Stimulated activated CD4-positive, alpha-beta T cell treated with anti-CD3 and anti-CD28 coated beads, Interleukin-4, amount 100 ng/mL, for 48 hours (primary cell): ENCODE measurements around the gene TMEM207.

Experiments used
- DNase-seq, 2 donors: peaks; one replicate each; pipeline ENCODE4 v3.0.0-alpha.2; 2020; ENCODE audit warnings: low read depth in 2 of 2

The TMEM207 gene

DNA sequence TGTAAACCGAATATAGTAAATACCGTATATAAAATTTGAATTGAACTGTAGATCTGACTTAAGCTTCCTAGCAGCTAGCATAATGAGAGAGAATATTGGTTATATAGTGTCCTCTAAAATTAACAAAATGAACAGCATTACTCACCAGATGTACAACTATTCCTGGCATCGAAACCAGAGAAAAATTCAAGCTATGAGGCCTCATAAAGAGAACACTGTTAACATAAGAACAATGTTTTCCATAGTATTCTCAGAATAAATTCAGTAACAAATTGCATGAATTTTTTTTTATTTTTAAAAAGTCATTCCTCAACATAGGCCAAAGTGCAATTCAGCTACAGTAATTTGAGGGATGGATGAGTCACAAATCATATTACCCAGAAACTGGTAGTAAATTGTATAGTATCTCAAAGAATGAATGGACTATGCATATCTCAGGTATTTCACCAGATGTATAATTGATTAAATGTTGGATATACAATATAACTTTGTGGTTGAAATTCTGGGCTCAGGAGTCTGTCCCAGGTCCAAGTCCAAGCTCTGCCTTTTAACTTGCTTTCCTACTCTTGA is 5.0 kb downstream of the TMEM207 start:
- DNase-seq, result no peak

DNA sequence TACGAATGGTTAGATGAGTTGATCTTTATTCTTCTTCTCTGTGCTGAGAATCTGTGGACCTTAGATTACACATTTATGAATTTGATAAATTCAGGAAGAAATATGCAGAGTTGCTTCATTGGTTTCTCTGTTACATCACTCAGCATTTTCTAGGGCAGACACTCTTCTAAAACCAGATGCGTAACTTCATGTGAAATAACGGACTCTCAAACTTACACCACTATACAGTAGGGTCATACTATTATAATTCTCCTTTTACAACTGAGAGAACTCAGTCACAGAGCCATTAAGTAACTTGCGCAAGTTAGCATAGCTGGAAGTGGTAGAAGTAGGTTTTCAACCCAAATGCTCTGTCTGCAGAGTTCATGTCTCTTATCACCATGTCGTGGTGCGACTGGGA is 5.7 kb downstream of the TMEM207 start:
- DNase-seq, result no peak

DNA sequence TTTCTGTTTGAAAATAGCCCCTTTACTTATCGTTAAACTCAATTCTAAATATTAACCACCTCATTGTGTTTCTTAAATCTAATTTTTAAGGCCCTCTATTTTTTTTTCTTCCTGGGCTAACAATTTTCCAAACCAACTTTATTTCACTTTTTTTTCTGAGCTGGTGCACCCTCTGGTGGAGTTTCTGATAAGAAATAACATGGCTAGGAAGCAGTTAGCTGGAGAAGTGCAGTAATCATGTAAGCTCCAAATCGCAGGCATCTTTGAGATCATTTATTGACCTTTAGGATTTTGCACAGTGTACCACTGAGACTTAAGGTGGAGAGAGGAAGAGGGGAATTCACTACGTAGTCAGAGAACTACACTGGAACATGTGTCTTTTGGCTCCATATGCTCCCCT is 6.4 kb downstream of the TMEM207 start:
- DNase-seq, result no peak

DNA sequence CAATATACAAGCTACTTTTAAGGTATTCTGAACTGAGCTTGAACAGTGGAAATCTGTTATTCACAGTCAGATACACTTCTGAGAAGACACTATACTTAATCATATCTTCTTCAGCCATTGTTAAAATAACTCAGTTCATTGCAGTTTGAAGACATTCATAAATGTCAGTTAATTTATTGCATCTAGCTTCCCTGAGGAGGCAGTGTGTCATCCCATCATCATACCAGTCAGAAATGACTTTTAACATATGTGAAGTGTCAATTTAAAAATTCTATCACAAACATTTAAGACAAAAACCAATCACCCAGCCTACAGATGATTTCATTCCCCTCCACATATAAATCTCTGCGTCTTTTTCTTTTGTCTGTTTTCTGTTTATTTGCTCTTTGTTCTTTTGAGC is 7.5 kb downstream of the TMEM207 start:
- DNase-seq, result no peak

DNA sequence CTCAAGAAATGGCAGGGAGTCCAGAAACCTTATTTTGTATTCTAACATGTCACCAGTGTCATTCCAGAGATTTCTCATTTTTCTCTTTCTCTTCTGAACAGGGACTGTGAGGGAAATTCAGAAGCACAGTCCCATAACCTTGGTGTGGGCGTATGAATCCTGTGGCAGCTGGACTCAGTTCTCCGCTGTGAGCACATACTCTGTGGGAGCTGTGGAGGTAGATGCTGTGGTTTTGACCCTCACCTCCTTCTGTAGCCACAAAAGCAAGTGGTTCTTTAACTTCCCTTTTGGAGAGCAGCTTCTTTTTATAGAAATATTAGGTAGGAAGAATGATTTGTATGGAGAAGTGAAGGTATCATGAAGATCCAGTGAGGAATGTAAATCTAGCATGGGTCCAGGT is 13.4 kb downstream of the TMEM207 start:
- DNase-seq, result no peak

DNA sequence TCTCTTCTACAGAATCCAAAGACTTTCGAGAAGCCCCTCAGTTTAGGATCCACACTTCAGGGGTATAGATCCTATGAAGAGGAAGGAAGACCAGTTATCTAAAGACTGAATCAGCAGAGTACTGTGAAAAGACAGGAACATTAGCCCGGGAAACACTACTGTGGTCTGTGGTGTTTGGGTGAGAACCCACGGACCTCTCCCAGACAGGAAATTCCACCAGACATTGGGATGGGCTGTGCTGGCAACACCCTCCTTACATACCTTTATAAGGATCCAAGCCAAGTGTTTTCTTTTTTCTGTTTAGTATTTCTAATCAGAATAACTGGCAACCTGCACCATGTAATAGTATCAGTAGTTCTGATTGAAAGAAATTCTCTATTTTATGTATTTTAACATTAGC is 14.1 kb downstream of the TMEM207 start:
- no peak for DNase-seq

DNA sequence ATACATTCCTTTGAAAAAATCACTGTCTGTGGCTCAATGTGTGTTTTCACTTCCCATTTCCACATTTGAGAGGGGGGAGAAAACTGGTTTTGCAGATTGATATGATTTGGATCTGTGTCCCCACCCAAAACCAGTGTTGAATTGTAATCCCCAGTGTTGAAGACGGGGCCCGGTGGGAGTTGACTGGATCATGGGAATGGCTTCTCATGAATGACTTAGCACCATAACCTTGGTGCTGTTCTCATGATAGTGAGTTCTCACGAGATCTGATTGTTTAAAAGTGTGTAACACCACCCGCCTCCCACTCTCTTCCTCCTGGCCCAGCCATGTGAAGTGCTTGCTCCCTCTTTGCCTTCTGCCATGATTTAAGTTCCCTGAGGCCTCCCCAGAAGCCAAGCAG is 16.1 kb downstream of the TMEM207 start:
- DNase-seq, result no peak

DNA sequence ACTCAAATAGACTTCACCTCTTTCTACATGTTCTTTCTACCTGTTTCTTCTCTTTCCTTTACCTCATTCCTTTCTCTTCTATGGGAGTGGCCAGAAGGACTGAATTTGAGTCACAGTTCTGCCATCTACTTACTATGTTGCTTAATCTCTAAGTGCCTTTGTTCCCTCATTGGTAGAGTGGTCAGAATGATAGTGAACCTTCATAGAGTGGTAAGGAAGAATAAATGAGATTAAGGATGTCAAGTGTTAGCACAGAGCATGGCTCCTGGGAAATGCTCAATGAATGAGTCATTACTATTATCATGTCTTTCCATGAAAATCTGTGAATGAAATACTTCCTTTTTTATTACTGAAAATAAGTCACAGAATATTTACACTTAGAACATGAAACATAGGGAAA is 17.5 kb downstream of the TMEM207 start:
- DNase-seq, result no peak

DNA sequence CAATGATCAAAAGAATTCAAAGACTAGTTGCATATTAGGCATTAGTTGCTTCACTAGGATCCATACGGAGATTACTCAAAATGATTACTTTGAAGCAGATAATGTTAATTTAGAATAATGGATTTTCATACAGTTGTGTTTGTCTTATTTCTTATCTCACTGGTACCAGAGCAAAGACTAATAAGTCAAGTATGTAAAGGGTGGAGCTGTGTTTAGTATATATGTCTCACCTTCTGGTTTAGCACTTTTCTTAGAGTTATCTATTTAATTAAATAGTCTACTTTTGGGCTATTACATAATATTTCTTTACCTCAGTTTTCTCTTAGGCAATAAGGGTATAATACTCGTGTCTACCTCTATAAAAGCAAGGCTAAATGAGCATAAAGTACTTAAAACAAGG is 18.8 kb downstream of the TMEM207 start:
- DNase-seq, result no peak

DNA sequence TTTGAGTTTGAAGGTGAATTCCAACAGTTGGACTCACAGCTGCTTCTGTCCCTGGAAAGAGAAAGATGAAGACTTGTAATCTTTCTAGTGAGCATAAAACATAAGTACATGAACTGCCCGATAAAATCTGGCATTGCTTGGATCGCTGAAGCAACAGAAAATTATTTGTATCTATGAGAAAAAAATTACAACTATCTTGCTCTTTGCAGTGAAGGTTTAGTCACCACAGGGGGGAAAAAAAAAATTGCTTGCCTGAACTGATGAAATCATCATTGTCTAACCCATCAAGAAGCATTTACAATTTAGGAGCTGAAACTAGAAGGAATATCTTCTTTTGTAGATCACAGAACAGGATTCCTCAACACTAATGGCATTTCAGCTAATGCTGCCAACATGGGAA is 20.0 kb downstream of the TMEM207 start:
- no peak for DNase-seq

DNA sequence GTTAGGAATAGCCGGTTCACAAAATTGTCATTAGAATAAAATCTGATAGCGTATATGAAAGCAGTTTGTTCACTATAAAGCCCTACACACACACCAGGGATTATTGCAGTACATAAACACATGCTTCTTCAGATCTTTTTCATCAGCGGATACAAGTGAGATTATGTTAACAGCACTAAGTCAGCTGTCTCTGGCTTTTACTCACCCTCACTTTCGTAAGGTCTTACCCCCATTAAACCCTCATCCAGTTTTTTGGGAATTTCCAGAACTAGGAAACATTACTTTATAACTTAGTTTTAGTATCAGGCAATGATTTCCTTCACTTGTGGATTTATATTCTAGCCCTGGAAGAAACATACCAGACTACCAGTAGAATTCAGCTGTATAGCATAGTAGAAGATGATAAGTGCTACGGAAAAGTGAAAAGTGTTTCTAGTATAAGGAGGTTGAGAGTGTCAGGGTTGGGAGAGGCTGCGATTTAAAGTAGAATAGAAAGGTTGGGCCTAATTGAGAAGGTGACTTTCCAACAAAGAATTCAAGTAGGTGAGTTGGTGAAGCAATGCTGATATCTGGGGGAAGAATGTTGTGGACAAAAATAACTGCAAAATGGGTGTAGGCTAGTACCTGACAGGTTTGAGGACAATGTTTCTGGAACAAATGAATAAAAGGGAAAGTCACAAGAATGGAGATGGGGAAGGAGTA is 22.7 kb downstream of the TMEM207 start:
- no peak for DNase-seq

DNA sequence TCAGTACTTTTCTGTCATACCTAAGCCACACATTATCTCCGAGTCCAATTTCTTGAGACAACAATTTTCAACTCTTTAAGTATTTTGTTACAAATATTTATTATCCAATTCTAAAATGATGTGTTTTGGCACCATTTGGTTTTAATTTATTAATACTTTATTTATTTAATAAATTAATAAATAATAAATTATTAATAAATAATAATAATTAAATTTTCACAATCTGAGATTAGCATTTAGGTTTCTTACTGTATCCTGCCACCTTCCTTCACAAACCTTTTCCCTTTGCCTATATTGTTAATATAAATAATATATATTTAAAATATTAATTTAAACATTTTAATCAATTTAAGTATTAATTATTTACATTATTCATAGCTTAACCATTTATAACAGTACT is 23.9 kb downstream of the TMEM207 start:
- no peak for DNase-seq

DNA sequence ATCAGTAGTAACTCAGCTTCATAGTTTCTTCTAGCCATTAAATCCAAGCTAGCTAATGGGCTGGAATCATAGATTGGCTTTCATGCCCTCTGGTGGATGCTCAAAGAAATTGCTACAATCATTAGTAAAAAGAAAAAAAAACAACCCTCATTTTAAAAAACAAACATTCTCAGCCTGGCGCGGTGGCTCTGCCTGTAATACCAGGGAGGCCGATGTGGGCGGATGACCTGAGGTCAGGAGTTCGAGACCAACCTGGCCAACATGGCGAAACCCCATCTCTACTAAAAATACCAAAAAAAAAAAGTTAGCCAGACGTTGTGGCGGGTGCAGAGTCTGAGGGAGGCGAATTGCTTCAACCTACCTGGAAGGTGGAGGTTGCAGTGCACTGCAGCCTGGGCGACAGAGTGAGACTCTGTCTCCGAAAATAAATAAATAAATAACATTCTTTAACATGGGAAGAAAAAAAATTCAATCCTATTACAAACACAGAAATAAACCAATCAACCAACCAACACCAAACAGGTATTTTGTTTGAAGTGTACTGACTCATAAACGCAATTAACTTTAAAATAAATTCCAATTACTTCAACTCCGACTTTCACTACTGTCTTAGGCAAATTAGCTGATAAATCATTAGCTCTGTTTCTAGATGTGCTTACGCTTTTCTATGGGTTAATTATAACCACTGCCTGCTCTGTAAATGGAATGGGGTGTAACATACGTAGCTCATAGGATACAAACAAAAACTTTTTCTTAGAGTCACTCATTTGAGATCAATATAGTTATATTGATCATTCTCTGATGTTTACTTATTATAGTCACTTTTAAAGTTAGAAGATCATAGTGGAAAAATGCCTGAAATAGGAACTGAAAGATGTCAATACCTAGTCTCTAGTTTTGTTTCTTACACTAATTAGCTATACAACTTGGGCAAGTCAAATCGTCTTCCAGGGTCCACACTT is 24.9 kb downstream of the TMEM207 start:
- peak; percentile 19 to 34 for DNase-seq

DNA sequence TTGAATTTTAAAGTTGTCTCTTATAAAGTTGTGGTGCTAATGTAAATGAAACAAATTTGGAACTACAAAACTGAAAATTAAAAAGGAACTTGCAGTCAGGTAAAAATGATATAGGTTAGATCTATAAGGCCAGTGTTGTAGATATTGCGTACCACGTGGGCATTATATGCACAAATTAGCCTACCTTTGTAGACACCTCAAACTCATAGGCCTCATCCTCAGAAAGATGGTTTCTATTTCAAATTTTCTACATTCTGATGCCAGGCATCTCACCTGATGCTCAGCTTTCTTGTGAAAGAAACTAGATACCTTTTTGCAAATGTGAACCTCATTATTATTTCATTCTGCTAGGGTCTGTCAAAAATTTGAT is 25.6 kb downstream of the TMEM207 start:
- DNase-seq, result no peak

DNA sequence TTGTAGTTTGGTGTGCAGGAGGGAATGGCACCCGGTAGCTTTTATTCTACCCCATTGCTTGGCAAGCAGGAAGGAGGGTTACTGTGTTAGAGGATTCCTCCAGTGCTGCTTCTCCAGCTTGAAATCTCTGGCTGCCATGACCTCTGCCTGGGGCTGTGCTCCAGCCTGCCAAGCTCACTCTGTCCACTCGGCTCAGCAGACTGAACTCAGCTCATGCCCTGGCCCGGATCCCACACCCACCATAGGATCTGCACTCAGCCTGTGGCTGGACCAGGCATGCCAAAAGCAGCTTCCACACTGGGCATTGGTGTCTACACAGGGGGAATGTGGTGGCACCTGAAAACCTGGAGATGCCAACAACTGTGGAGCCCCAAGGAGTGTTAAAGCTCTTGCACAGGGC is 35.4 kb downstream of the TMEM207 start:
- no peak for DNase-seq

DNA sequence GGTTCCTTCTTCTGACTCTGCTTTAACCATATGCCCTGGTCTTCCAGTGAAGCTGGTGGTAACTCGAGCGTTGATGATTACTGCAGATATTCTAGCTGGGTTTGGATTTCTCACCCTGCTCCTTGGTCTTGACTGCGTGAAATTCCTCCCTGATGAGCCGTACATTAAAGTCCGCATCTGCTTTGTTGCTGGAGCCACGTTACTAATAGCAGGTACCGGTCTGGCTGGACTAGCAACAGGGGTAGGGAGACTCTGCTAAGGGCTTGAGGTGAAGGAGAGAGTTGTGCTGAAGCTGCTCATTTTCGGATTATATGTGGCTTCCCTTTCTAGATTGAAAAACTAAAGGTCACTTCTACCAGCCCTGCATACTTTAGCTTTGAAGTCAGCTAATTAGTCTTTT is 45.0 kb downstream of the TMEM207 start:
- no peak for DNase-seq

DNA sequence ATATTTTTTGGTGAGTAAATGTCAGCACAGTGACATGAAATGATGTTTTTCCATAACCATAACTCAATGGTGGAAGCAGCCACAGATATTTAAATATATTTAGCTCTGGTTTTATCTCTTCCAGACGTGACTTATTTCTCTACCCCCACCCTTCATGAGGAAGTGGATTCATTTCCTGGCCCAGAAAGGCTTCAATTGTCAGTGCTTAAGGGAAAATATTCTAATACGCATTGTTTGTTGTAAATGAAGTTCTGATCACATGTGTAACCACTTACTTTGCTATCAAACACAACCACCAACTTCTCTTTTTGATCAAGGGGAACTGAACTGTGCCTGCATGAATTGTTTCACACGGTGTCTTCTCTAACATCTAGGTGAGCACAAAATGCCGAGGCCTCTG is 47.7 kb downstream of the TMEM207 start:
- no peak for DNase-seq

DNA sequence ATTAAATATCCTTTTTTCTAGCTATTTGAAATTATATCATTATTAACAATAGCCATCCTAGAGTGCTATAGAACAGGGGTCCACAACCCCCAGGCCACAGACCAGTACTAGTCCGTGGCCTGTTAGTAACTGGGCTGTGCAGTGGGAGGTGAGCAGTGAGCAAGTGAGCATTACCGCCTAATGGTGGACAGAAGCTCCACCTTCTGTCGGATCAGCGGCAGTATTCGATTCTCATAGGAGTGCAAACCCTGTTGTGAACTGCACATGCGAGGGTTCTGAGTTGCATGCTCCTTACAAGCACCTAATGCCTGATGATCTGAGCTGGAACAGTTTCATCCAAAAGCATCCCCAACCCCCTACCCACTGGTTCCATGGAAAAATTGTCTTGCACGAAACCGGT is 50.0 kb downstream of the TMEM207 start:
- no peak for DNase-seq

DNA sequence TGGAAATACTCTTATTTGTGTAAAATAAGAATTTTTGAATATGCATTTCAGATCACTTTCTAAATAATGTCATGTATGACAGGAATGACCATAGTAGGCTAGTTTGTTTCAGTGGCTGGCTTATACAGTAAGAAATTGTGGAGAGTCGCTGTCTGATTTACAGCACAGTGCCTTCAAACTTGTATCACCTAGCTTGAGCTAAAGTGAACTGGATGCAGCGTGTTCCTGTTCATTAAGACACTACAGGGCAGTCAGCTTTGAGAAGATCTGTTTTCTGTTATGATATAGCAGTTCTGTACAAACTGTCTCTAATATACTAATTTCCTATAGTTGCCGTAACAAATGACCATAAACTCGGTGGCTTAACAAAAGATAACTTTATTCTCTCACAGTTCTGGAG is 51.8 kb downstream of the TMEM207 start:
- DNase-seq, result no peak

DNA sequence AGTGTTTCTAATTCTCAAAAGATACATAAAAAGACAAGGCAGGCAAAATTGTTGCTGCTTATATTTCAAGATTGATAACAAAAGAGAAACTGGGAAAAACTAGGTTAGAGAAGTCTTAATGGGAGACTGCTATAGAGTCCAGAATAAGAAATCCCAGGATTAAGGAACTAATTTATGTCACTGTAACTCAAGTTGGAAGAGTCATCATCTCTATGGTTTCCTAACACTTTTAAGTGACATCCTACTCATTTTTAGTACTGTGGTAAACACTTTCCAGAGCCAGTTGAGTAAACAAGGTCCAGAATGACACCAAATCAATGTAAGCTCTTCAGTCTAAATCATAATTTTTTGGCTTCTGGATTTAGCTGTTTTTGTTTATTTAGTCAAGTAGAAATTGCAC is 53.7 kb downstream of the TMEM207 start:
- no peak for DNase-seq

DNA sequence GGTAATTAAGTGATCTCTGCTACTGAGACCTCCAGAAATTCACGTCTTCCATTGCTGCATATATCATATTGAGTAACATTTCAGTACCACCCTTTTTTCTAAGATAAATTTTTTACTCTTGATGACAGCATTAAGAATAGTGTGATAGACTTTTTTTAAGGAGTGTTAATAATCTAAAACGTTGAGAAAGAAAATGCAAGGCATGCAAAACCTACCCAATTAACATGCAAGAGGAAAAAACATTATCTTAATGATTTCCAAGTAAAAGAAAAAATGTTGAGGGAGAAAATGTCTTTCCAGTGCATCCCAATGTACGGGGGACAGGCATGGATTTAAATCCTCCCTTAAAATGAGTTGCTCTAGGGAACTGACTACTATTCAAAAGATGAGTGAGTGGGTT is 61.0 kb downstream of the TMEM207 start:
- no peak for DNase-seq

DNA sequence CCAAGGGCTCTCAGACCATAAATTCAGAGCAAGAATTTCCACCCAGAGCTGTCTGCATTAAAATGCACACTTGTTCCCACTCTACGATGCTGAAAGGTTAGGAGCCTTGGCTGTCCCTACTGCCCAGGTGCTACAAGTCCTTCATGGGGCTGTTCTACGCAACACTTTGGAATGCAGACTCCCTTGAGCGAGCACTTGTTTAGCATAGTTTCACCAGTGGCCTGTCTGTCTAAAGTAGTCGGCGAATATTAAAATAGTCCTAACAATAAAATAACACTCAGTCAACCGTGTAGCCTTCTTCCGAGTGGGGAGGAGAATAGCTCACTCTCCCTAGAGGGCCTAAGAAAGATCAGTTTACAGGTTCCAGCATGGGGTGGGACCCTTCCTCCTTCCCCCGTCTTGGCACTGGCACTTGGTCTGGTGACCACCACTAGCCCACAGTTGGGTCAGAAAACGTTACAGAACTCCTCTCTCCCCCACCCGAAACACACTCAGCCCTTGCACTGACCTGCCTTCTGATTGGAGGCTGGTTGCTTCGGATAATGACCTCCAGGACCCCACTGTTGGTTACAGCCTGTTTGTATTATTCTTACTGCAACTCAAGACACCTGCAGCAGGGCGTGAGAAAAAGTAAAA is 62.0 kb downstream of the TMEM207 start, which contains the start of gene CLDN16:
CLDN16 (plus strand) TSS at position 586 of the 636 bp plus-strand sequence. CDS start 167 bp downstream, outside the sequence.
- DNase-seq, result no peak
